ENCODE results near the gene FGD2.

Gene FGD2

GRCh38 chr6:37059344-37060194, 54.1 kb downstream of the FGD2 start (continued):
- no peak for TF ChIP-seq ZNF169 (tag by site-specific recombination; IDR thresholded peaks at IDR 0.05)
- TF ChIP-seq TSHZ1 (tag by site-specific recombination; IDR thresholded peaks at IDR 0.05; ENCODE audit: borderline replicate concordance) = no peak
- TF ChIP-seq ZNF280D (tag by site-specific recombination; IDR thresholded peaks at IDR 0.05) = no peak
- TF ChIP-seq ZNF19 (tag by site-specific recombination; IDR thresholded peaks at IDR 0.05; ENCODE audit: low read depth) = no peak
- peak; percentile 88 for TF ChIP-seq ZFHX2 (tag by site-specific recombination; conservative IDR thresholded peaks at IDR 0.05)
- no peak for TF ChIP-seq KLF7 (tag by site-specific recombination; IDR thresholded peaks at IDR 0.05; ENCODE audit: borderline replicate concordance)
- TF ChIP-seq ZNF561 (tag by site-specific recombination; IDR thresholded peaks at IDR 0.05; ENCODE audit: borderline replicate concordance) = peak; percentile 54; the same call in 1 of the 2 replicates
- TF ChIP-seq ZBTB8A (tag by site-specific recombination; IDR thresholded peaks at IDR 0.05) = peak; percentile 78
- TF ChIP-seq ZBTB44 (tag by site-specific recombination; IDR thresholded peaks at IDR 0.05) = no peak
- no peak for TF ChIP-seq ZNF324 (tag by site-specific recombination; IDR thresholded peaks at IDR 0.05)
- TF ChIP-seq EGR2 (tag by site-specific recombination; IDR thresholded peaks at IDR 0.05; ENCODE audit: low read depth) = peak; percentile 80
- TF ChIP-seq ZNF521 (tag by site-specific recombination; IDR thresholded peaks at IDR 0.05) = no peak
- TF ChIP-seq ZNF580 (tag by site-specific recombination; IDR thresholded peaks at IDR 0.05) = no peak
- TF ChIP-seq IKZF3 (tag by site-specific recombination; IDR thresholded peaks at IDR 0.05) = peak; percentile 64
- no peak for TF ChIP-seq ZNF791 (tag by site-specific recombination; IDR thresholded peaks at IDR 0.05)
- no peak for TF ChIP-seq ZNF664 (tag by site-specific recombination; IDR thresholded peaks at IDR 0.05)
- no peak for TF ChIP-seq KLF10 (tag by site-specific recombination; IDR thresholded peaks at IDR 0.05)
- TF ChIP-seq ZNF404 (tag by site-specific recombination; IDR thresholded peaks at IDR 0.05) = no peak
- TF ChIP-seq ELK4 (IDR thresholded peaks at IDR 0.05; ENCODE audit: borderline replicate concordance, low read depth, low read length) = no peak
- no peak for TF ChIP-seq ZNF624 (tag by site-specific recombination; IDR thresholded peaks at IDR 0.05)
- TF ChIP-seq ZNF701 (tag by site-specific recombination; IDR thresholded peaks at IDR 0.05) = no peak
- TF ChIP-seq ZNF48 (tag by site-specific recombination; IDR thresholded peaks at IDR 0.05) = no peak
- no peak for TF ChIP-seq SP2 (tag by site-specific recombination; IDR thresholded peaks at IDR 0.05)
- no peak for TF ChIP-seq ZNF621 (tag by site-specific recombination; IDR thresholded peaks at IDR 0.05)
- peak; percentile 62 for TF ChIP-seq ZNF335 (tag by site-specific recombination; conservative IDR thresholded peaks at IDR 0.05)
- peak; percentile 73 for TF ChIP-seq ZNF600 (tag by site-specific recombination; IDR thresholded peaks at IDR 0.05)
- TF ChIP-seq ZNF548 (tag by site-specific recombination; IDR thresholded peaks at IDR 0.05) = no peak
- TF ChIP-seq RBAK (tag by site-specific recombination; IDR thresholded peaks at IDR 0.05) = no peak
- no peak for TF ChIP-seq ZNF202 (tag by site-specific recombination; IDR thresholded peaks at IDR 0.05; ENCODE audit: borderline replicate concordance)
- TF ChIP-seq ZNF391 (tag by site-specific recombination; IDR thresholded peaks at IDR 0.05; ENCODE audit: borderline replicate concordance, low read depth) = no peak
- TF ChIP-seq ZNF133 (tag by site-specific recombination; IDR thresholded peaks at IDR 0.05) = no peak
- peak; percentile 33; the same call in 1 of the 2 replicates for TF ChIP-seq ZBTB20 (tag by site-specific recombination; IDR thresholded peaks at IDR 0.05)

Data from HEK293 (cell line).